PC-3 (cell line): Measurements from ENCODE around the gene TRIM24. TPM values are rescaled to one million over a fixed set of nuclear protein-coding genes. Genes with fewer than 3 reads are reported as not detected.

Experiments
- ATAC-seq: fragments of 200-7000 bp; cut with Tn5 transposase; 2 replicates; pipeline ENCODE4 v1.9.1; 2020; ENCODE audit warnings: mild to moderate bottlenecking, moderate library complexity
- BruUV-seq: library from RNA; stranded (reverse); fragments of 400-500 nt; replicated peaks from 2 replicates; lab custom pipeline; 2021; lab: Mats Ljungman, UMichigan
- CTCF ChIA-PET: fragments of 300-600 bp; sonication (Branson Sonifier 250); formaldehyde crosslinking; loops from one replicate; lab custom pipeline; 2022; ENCODE audit warnings: antibody characterized with exemption; lab: Charles Lee
- POLR2A ChIA-PET: fragments of 300-600 bp; sonication (Branson Sonifier 250); formaldehyde crosslinking; loops from one replicate; lab custom pipeline; 2022; ENCODE audit warnings: antibody characterized with exemption; ENCODE audit not compliant: unreplicated experiment; lab: Charles Lee
- DNase-seq: peaks from one replicate; pipeline ENCODE4 v3.0.0-alpha.2; 2015
- H2AFZ ChIP-seq: fragments of 300-600 bp; sonication (generic); 2 replicates; pipeline ENCODE4 v1.6.0; 2016; ENCODE audit warnings: antibody characterized with exemption, low read length
- H3F3A ChIP-seq: fragments of 300-600 bp; sonication (generic); one replicate; pipeline ENCODE4 v1.6.0; 2017; ENCODE audit warnings: antibody characterized with exemption, low read length, control low read depth, mild to moderate bottlenecking; ENCODE audit not compliant: unreplicated experiment
- H3K27ac ChIP-seq: fragments of 300-600 bp; sonication (generic); 2 replicates; pipeline ENCODE4 v1.5.1; 2016; ENCODE audit warnings: mild to moderate bottlenecking, low read length
- H3K27me3 ChIP-seq: fragments of 300-600 bp; sonication (generic); 2 replicates; pipeline ENCODE4 v1.6.1; 2016; ENCODE audit warnings: low read length, mixed read lengths
- H3K36me3 ChIP-seq: fragments of 300-600 bp; sonication (generic); 2 replicates; pipeline ENCODE4 v1.6.1; 2016; ENCODE audit warnings: low read depth, mixed run types, low read length, mixed read lengths
- H3K4me1 ChIP-seq: fragments of 300-600 bp; sonication (generic); 2 replicates; pipeline ENCODE4 v1.5.1; 2016; ENCODE audit warnings: low read length; ENCODE audit not compliant: insufficient read depth
- H3K4me2 ChIP-seq: fragments of 300-600 bp; sonication (generic); 2 replicates; pipeline ENCODE4 v1.6.0; 2016; ENCODE audit warnings: low read length
- H3K4me3 ChIP-seq: fragments of 300-600 bp; sonication (generic); 2 replicates; pipeline ENCODE4 v1.5.1; 2016; ENCODE audit warnings: mild to moderate bottlenecking, low read length, mixed read lengths
- H3K79me2 ChIP-seq: fragments of 300-600 bp; sonication (generic); 2 replicates; pipeline ENCODE4 v1.6.1; 2017; ENCODE audit warnings: low read length, mixed read lengths
- H3K9ac ChIP-seq: fragments of 300-600 bp; sonication (generic); 2 replicates; pipeline ENCODE4 v1.6.0; 2016; ENCODE audit warnings: mild to moderate bottlenecking, low read length
- H3K9me2 ChIP-seq: fragments of 300-600 bp; sonication (generic); replicated peaks from 2 replicates; pipeline ENCODE4 v1.6.1; 2016; ENCODE audit warnings: mixed run types, low read length, mixed read lengths
- H3K9me3 ChIP-seq: fragments of 300-600 bp; sonication (generic); 2 replicates; pipeline ENCODE4 v1.6.1; 2016; ENCODE audit warnings: low read length, mixed read lengths
- H4K20me1 ChIP-seq: fragments of 300-600 bp; sonication (generic); 2 replicates; pipeline ENCODE4 v1.6.1; 2016; ENCODE audit warnings: low read length, mixed read lengths
- CTCF ChIP-seq: fragments of 300-600 bp; sonication (generic); conservative IDR thresholded peaks from 2 replicates; pipeline ENCODE4 v1.5.1; 2017; ENCODE audit warnings: antibody characterized with exemption, low read depth, mild to moderate bottlenecking, low read length
- EZH2 ChIP-seq: fragments of 300-600 bp; sonication (generic); IDR thresholded peaks from one replicate; pipeline ENCODE4 v1.6.1; 2017; ENCODE audit warnings: antibody characterized with exemption, mild to moderate bottlenecking, low read length; ENCODE audit not compliant: unreplicated experiment
- EZH2phosphoT487 ChIP-seq: fragments of 300-600 bp; sonication (generic); IDR thresholded peaks from 2 replicates; pipeline ENCODE4 v1.6.1; 2018; ENCODE audit warnings: mild to moderate bottlenecking, antibody characterized with exemption, low read length, borderline replicate concordance
- intact Hi-C: fragments of 100-400 bp; cut with micrococcal nuclease; formaldehyde crosslinking; loops from 2 replicates; pipeline ENCODE4 v1.9.0; 2023
- total RNA-seq: library from RNA; depleted of rRNA; stranded (reverse); fragments of >200 nt; gene quantifications from 2 replicates; pipeline ENCODE4 v1.2.3, GENCODE V29; 2014

TRIM24 gene
- total RNA-seq, 1 experiment from 2014 or later, result 12.9 TPM

DNA sequence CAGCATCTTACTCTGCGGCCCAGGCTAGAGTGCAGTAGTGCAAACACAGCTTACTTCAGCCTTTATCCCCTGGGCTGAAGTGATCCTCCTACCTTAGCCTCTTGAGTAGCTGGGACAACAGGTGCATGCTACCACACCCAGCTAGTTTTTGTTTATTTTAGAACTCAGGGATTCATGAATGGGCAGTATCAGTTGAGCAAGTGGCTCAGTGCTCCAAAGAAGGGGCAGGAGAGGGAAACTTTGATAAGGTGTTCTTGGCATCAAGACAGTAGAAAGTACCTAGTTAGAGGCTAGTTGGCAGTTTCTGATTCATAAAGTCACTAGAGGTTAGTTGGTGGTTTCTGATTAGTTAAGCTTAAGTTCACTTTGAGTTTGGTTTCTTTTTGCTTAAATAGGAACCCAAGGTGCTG, 18.4 kb downstream of the TRIM24 start:
- Histone ChIP-seq H3K27ac (no peak overlapping the region), H3F3A (no peaks in the 10 kb centered on the region), H3K79me2 (peaks cover 85% of the 10 kb centered on the region), H3K4me2 (no peak overlapping the region), H4K20me1 (no peaks in the 10 kb centered on the region; the same call in 1 of the 2 replicates), H3K9me2 (no peaks in the 10 kb centered on the region), H3K9ac (no peak overlapping the region), H3K4me3 (no peak overlapping the region), H2AFZ (no peak overlapping the region), H3K9me3 (no peaks in the 10 kb centered on the region), H3K27me3 (no peaks in the 10 kb centered on the region), H3K4me1 (peaks cover 13% of the 10 kb centered on the region), H3K36me3 (no peaks in the 10 kb centered on the region)
- no peak for DNase-seq
- ATAC-seq, result no peak
- CTCF ChIA-PET, result no interaction called here
- TF ChIP-seq EZH2phosphoT487 (no peak), CTCF (no peak), EZH2 (no peak)
- POLR2A ChIA-PET, result interaction anchor here (0.5 kb wide), 1 partner anchor 476 kb away, joined by 29 read pairs; no protein-coding TSS in a partner anchor
- intact Hi-C loops, result loop anchor here (10.0 kb wide), 1 partner anchor 96 kb away; no protein-coding TSS in a partner anchor
- no TSS peak for BruUV-seq

DNA sequence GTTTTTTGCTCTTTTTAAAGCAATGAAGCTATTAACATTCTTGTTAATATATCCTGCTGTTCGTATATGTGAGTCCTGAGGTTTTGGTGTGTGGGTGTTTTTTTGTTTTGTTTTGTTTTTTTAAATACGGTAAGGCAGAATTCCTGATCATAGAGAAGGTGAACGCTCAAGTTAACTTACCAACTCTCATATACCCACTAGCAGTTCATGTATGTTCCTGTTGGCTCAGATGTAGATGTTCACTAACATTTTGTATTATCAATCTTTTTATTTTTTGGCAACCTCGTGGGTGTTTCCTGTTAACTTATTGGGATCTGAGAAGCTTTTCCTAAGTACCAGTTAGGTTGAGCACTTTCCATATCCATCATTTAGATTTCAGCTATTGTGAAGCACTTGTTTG, 20.5 kb downstream of the TRIM24 start:
- Histone ChIP-seq H3K4me1 (peaks cover 13% of the 10 kb centered on the region), H3F3A (no peaks in the 10 kb centered on the region), H3K4me3 (no peak overlapping the region), H3K4me2 (no peak overlapping the region), H3K9me2 (no peaks in the 10 kb centered on the region), H3K9ac (no peak overlapping the region), H3K9me3 (no peaks in the 10 kb centered on the region), H4K20me1 (no peaks in the 10 kb centered on the region; the same call in 1 of the 2 replicates), H3K27me3 (no peaks in the 10 kb centered on the region), H3K27ac (no peak overlapping the region), H3K79me2 (peaks cover 78% of the 10 kb centered on the region), H2AFZ (no peak overlapping the region), H3K36me3 (no peaks in the 10 kb centered on the region)
- no TSS peak for BruUV-seq
- intact Hi-C loops, result no loop called here
- ATAC-seq (no peak), DNase-seq (no peak)
- TF ChIP-seq CTCF, result no peak
- TF ChIP-seq EZH2phosphoT487, result no peak
- CTCF ChIA-PET, result no interaction called here
- POLR2A ChIA-PET, result no interaction called here

DNA sequence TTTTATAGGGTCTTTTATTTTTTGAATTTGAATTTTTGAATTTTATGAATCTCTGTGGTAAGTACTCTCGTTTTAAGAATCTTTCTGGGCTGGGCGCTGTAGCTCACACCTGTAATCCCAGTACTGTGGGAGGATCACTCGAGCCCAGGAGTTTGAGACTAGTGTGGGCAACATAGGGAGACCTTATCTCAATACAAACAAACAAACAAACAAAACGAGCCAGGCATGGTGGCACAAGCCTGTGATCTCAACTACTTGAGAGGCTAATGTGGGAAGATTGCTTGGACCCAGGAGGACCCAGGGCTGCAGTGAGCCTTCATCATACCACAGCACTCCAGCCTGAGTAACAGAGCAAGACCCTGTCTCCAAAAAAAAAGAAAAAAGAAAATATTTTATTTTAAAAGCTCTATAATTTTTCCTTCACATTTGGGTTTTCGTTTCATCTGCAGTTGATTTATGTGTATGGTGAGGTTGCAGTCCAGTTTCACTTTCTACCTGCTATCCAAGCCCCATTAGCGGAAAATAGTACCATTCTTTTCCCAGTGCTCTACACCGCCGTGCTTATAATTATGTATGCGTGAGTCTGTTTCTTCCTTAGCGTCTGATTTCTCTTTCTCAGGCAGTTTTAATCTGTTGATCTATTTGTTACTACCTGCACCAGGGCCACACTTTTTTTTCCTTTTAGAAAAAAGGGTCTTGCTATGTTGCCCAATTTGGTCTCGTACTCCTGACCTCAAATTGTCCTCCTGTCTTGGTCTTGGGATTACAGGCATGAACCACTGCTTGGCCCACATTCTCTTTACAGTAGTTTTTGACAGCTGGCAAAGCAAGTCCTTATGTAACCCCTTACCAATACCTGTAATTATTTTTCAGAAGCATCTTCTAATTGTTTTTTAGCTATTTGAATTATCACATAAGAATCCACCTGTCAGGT, 21.7 kb downstream of the TRIM24 start:
- H3K4me1 ChIP-seq, result peaks cover 10% of the 10 kb centered on the region
- no peak for TF ChIP-seq EZH2
- TF ChIP-seq CTCF, result no peak
- no peak for TF ChIP-seq EZH2phosphoT487
- DNase-seq (no peak), ATAC-seq (no peak)
- no peak overlapping the region for H3K4me2 ChIP-seq
- no peaks in the 10 kb centered on the region for H3F3A ChIP-seq
- H3K9me2 ChIP-seq, result no peaks in the 10 kb centered on the region
- BruUV-seq, result no TSS peak
- intact Hi-C loops, result no loop called here
- H3K27me3 ChIP-seq, result no peaks in the 10 kb centered on the region
- H4K20me1 ChIP-seq, result no peaks in the 10 kb centered on the region; the same call in 1 of the 2 replicates
- no peaks in the 10 kb centered on the region for H3K9me3 ChIP-seq
- ChIA-PET CTCF (no interaction called here), POLR2A (no interaction called here)
- no peak overlapping the region for H3K9ac ChIP-seq
- no peak overlapping the region for H3K27ac ChIP-seq
- H2AFZ ChIP-seq, result no peak overlapping the region
- H3K79me2 ChIP-seq, result peaks cover 68% of the 10 kb centered on the region
- no peak overlapping the region for H3K4me3 ChIP-seq
- H3K36me3 ChIP-seq, result no peaks in the 10 kb centered on the region
